Gastrocnemius medialis (tissue), 4 donors: ENCODE results near the gene SMAD3. TPM values are rescaled to one million over a fixed set of nuclear protein-coding genes. Genes with fewer than 3 reads are reported as not detected.

Experiments
- ATAC-seq, 2 donors: fragments of 150-250 bp; one replicate each; pipeline ENCODE4 v1.9.1; 2016
- DNase-seq, 2 donors: peaks; one replicate each; pipeline ENCODE4 v3.0.0-alpha.2; 2019
- H3K27ac ChIP-seq, 4 donors: fragments of 200-600 bp; sonication (generic); 1 replicate in 1 of 4; 2 replicates in 3 of 4; pipeline ENCODE4 v1.5.1; 2016 to 2018; ENCODE audit warnings: mild to moderate bottlenecking in 2 of 4, moderate library complexity in 1 of 4
- H3K27me3 ChIP-seq, 3 donors: fragments of 200-600 bp; sonication (generic) in 2 of 3; 1 replicate in 1 of 3; 2 replicates in 2 of 3; pipeline versions ENCODE4 v1.5.1 to v1.6.0; 2016 to 2019; ENCODE audit warnings: mild to moderate bottlenecking in 1 of 3, moderate library complexity in 1 of 3
- H3K36me3 ChIP-seq, 2 donors: fragments of 200-600 bp; sonication (generic) in 1 of 2; one replicate each; pipeline ENCODE4 v1.5.1; 2017 to 2018
- H3K4me1 ChIP-seq, 2 donors: fragments of 200-600 bp; sonication (generic) in 1 of 2; one replicate each; pipeline ENCODE4 v1.5.1; 2016 to 2017; ENCODE audit warnings: mild to moderate bottlenecking in 2 of 2
- H3K4me3 ChIP-seq, 4 donors: fragments of 200-600 bp; sonication (generic) in 3 of 4; 1 replicate in 1 of 4; 2 replicates in 3 of 4; pipeline ENCODE4 v1.5.1; 2016 to 2019; ENCODE audit warnings: mild to moderate bottlenecking in 2 of 4
- H3K9me3 ChIP-seq, 3 donors: fragments of 200-600 bp; sonication (generic) in 2 of 3; 1 replicate in 1 of 3; 2 replicates in 2 of 3; pipeline ENCODE4 v1.5.1; 2016 to 2019
- POLR2A ChIP-seq, 2 donors: fragments of 450-650 bp; IDR thresholded peaks; one replicate each; pipeline ENCODE4 v1.6.1; 2017; ENCODE audit warnings: antibody characterized with exemption in 2 of 2, mild to moderate bottlenecking in 2 of 2, moderate library complexity in 2 of 2
- in situ Hi-C, 4 donors: fragments of 200-750 bp; cut with MboI; loops; one replicate each; pipeline versions ENCODE4 v1.15.0 to v1.8.0; 2017; ENCODE audit warnings: low sequenced_read_pairs in 4 of 4
- intact Hi-C: fragments of 100-400 bp; cut with DNase I; formaldehyde crosslinking; loops from one replicate; pipeline ENCODE4 v1.15.1; 2023; ENCODE audit warnings: low total_unique reads
- total RNA-seq, 4 donors: library from RNA; depleted of rRNA; stranded (reverse); fragments of >200 nt; gene quantifications; one replicate each; pipeline versions ENCODE4 v1.1.0 to v1.2.3, GENCODE V29; 2016
- TF ChIP-seq, protein P1 (sequence below), 5 experiments: fragments of 450-650 bp in 3 of 5; fragments of 200-600 bp in 2 of 5; sonication (generic) in 2 of 5; IDR thresholded peaks in 4 of 5; conservative IDR thresholded peaks in 1 of 5; 1 replicate in 4 of 5; 2 replicates in 1 of 5; pipeline ENCODE4 v1.5.1; 2016 to 2019; ENCODE audit warnings: antibody characterized with exemption in 5 of 5, mild to moderate bottlenecking in 3 of 5, moderate library complexity in 3 of 5

The SMAD3 gene
- total RNA-seq, 4 donors from 2014 or later: 15.9 to 61.7 (median 26.3) TPM

DNA sequence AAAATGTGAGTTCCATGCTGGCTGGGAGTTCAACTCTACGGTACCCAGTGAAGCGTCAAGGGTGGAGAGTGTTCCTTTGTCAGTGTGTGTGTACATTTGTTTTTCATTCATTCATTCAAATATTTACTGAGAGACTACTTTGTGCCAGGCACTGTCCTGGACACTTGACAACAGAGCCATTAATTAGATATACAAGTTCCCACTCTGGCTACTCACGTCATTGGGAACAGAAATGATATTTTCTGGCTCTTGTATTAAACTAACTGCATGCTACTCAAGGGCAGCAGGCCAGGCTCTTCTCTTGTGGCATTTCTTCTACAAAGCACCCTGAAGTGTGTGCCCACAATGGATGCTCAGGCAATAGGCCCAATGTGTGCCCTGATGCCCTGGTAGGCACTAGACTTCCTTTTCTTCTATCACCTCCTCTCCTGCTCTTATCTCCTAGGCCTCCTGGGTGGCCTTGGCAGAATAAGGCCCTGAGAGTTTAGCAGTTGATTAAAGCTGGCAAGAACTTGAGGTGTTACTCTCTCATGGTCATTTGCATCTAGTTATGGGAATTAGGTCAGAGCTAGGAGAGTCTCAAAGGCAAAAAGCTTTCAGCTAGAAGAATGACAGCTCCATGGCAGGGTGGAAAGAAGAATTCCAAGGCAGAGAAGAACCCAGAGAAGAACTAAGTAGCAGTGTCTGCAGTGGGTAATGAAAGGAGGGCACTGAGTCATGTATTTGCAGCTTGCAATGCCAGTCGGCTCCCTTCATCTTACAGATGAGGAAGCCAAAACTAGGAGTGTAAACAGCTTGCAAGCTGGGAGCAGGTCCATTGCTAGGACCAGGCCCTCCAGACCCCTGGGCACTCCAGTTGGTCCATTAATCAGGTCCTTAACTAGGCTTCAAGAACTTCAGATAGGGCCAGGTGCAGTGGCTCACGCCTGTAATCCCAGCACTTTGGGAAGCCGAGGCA is 14.0 kb upstream of the SMAD3 start:
- Histone ChIP-seq H3K9me3 (no peaks in the 10 kb centered on the region), H3K27ac (no peak overlapping the region), H3K36me3 (no peaks in the 10 kb centered on the region), H3K4me1 (peaks cover 8 to 20% of the 10 kb centered on the region in 2 donors), H3K27me3 (no peaks in the 10 kb centered on the region), H3K4me3 (no peak overlapping the region)
- TF ChIP-seq POLR2A (IDR thresholded peaks at IDR 0.05): no peak
- TF ChIP-seq, protein P1, sequence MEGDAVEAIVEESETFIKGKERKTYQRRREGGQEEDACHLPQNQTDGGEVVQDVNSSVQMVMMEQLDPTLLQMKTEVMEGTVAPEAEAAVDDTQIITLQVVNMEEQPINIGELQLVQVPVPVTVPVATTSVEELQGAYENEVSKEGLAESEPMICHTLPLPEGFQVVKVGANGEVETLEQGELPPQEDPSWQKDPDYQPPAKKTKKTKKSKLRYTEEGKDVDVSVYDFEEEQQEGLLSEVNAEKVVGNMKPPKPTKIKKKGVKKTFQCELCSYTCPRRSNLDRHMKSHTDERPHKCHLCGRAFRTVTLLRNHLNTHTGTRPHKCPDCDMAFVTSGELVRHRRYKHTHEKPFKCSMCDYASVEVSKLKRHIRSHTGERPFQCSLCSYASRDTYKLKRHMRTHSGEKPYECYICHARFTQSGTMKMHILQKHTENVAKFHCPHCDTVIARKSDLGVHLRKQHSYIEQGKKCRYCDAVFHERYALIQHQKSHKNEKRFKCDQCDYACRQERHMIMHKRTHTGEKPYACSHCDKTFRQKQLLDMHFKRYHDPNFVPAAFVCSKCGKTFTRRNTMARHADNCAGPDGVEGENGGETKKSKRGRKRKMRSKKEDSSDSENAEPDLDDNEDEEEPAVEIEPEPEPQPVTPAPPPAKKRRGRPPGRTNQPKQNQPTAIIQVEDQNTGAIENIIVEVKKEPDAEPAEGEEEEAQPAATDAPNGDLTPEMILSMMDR (IDR thresholded peaks at IDR 0.05 in 4 of 5, conservative IDR thresholded peaks at IDR 0.05 in 1 of 5): no peak
- DNase-seq (no peak), ATAC-seq (no peak)
- in situ Hi-C loops (no loop called here), intact Hi-C loops (no loop called here)

GRCh38 chr15:67054676-67055075 is 10.7 kb upstream of the SMAD3 start:
- H3K36me3 ChIP-seq: no peaks in the 10 kb centered on the region
- H3K27ac ChIP-seq: no peak overlapping the region
- no peak for TF ChIP-seq POLR2A (IDR thresholded peaks at IDR 0.05)
- TF ChIP-seq, protein P1 (IDR thresholded peaks at IDR 0.05 in 4 of 5, conservative IDR thresholded peaks at IDR 0.05 in 1 of 5): no peak
- no peak for DNase-seq
- intact Hi-C loops: no loop called here
- no peaks in the 10 kb centered on the region for H3K27me3 ChIP-seq
- no peak overlapping the region for H3K4me3 ChIP-seq
- peaks cover 5 to 7% of the 10 kb centered on the region in 2 donors for H3K4me1 ChIP-seq
- in situ Hi-C loops: no loop called here
- ATAC-seq: no peak
- no peaks in the 10 kb centered on the region for H3K9me3 ChIP-seq

DNA sequence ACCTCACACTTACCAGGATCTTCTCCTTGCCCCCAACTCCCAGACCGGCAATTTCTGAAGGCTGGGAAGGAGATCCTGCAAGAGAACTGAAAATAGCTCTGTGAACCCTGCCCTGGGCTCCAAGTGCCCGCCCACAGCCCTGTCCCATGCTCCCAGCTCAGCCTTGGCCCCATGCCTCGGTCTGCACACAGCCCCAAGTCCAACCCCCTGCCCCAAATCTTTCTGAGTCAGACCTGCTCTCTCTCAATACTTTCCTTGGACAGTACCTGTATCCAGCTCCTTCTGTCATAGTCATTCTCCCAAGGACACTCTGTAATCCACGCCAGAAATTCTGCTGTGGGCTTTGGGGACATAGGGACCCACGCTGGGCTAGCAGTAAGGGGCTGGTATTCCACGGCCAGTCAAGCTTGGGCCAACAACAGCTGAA is 6.3 kb upstream of the SMAD3 start:
- ATAC-seq: no peak
- no peak for DNase-seq
- Histone ChIP-seq H3K36me3 (no peaks in the 10 kb centered on the region), H3K27me3 (no peaks in the 10 kb centered on the region), H3K4me3 (no peak overlapping the region), H3K4me1 (peaks cover 0 to 7% of the 10 kb centered on the region in 2 donors), H3K27ac (no peak overlapping the region), H3K9me3 (no peaks in the 10 kb centered on the region)
- intact Hi-C loops: no loop called here
- in situ Hi-C loops: no loop called here
- no peak for TF ChIP-seq POLR2A (IDR thresholded peaks at IDR 0.05)
- TF ChIP-seq, protein P1 (IDR thresholded peaks at IDR 0.05 in 4 of 5, conservative IDR thresholded peaks at IDR 0.05 in 1 of 5): no peak

DNA sequence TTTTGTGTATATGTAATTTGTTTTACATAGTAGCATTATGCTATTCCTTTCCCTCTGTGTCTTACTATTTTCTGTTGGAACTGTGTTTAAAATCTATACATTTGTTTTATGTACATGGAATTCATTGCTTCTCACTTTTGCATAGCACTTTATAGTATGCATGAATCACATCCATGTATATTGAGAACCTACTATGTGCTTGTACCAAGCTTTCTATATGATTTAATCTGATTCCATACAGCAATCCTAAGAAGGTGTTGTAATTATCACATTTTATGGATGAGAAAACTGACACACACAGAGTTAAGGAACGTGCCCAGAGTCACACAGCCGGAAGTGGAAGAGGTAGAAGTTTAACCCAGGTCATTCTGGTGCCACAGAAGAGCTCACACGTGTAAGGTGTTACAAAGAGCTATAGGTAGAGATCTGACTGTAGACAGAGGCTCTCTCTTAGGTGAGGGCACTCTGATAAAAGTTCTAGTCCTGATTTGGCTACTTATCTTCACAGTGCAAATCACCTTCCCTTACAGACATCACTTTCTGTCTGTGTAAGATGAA is 3.5 kb upstream of the SMAD3 start:
- Histone ChIP-seq H3K36me3 (no peaks in the 10 kb centered on the region), H3K4me3 (no peak overlapping the region), H3K4me1 (peaks cover 8 to 13% of the 10 kb centered on the region in 2 donors), H3K9me3 (no peaks in the 10 kb centered on the region), H3K27ac (no peak overlapping the region), H3K27me3 (no peaks in the 10 kb centered on the region)
- ATAC-seq (no peak), DNase-seq (no peak)
- TF ChIP-seq POLR2A (IDR thresholded peaks at IDR 0.05): no peak
- TF ChIP-seq, protein P1 (IDR thresholded peaks at IDR 0.05 in 4 of 5, conservative IDR thresholded peaks at IDR 0.05 in 1 of 5): no peak
- in situ Hi-C loops (loop anchor here in 1 of 4 donors (10.0 kb wide), 1 partner anchor 193 kb away; the partner anchor contains the start of genes AAGAB and IQCH), intact Hi-C loops (no loop called here)
